Inferior parietal cortex (tissue), 1 donor: Measurements from ENCODE around the gene XRN1.
A peak's percentile ranks its signal among the peaks of the same experiment; 100 is the strongest.
"Not testable (repeated sequence)": the region's sequence is repeated elsewhere in the genome, so short reads cannot be mapped to it uniquely, and the experiment has no call there.

Source experiments
- DNase-seq: peaks from one replicate; pipeline ENCODE4 v3.0.0-alpha.2; 2016; ENCODE audit errors: extremely low spot score

The XRN1 gene

DNA sequence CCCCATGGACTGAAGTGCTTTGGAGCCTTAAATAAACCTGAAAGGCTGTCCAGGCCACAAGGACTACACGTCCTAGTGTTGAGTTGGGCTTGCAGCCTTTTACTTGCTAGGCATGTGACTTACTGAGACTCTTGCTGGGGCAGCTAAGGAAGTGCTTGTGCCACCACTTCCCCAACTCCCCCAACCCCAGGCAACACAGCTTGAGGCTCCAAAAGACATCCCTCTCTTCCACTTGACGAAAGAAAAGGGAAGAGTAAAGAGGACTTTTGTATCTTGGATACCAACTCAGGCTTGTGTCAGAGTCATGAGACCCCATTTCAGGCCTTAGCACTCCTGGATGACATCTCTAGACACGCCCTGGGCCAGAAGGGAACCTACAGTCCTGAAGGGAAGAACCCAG, 109.8 kb downstream of the XRN1 start:
- DNase-seq: no peak

DNA sequence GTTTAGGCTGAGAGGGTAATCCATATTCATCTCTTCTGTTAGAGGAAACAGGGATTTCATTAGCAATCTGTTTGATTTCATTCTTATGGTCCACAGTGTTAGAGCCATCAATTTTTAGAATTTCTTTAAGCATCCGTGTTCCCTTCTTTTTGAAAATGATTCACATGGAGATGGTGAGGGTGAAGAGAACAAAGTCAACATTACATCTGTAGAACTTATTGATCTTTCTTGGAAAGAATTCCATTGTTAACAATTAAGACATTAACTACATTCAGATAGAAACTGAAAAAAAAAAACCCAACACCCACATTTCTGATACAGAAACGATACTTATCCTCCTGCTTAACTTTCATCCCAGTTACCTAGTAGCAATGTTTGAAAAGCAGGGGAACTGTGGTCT, 115.4 kb downstream of the XRN1 start:
- DNase-seq: no peak

DNA sequence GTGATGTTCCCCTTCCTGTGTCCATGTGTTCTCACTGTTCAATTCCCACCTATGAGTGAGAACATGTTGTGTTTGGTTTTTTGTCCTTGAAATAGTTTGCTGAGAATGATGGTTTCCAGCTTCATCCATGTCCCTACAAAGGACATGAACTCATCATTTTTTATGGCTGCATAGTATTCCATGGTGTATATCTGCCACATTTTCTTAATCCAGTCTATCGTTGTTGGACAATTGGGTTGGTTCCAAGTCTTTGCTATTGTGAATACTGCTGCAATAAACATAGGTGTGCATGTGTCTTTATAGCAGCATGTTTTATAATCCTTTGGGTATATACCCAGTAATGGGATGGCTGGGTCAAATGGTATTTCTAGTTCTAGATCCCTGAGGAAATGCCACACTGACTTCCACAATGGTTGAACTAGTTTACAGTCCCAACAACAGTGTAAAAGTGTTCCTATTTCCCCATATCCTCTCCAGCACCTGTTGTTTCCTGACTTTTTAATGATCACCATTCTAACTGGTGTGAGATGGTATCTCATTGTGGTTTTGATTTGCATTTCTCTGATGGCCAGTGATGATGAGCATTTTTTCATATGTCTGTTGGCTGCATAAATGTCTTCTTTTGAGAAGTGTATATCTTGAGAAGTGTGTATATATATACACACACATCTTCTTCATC, 123.4 kb downstream of the XRN1 start:
- not testable (repeated sequence) for DNase-seq

DNA sequence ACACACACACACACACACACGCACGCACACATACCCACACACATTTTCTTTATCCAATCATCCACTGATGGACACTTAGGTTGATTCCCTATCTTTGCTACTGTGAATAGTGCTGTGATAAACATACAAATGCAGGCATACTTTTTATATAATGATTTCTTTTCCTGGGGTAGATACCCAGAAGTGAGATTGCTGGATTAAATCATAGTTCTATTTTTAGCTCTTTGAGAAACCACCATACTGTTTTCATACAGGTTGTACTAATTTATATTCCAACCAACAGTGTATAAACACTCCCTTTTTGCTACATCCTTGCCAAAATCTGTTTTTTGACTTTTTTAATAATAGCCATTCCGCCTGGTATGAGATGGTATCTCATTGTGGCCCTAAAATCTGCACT, 127.9 kb downstream of the XRN1 start:
- no peak for DNase-seq

DNA sequence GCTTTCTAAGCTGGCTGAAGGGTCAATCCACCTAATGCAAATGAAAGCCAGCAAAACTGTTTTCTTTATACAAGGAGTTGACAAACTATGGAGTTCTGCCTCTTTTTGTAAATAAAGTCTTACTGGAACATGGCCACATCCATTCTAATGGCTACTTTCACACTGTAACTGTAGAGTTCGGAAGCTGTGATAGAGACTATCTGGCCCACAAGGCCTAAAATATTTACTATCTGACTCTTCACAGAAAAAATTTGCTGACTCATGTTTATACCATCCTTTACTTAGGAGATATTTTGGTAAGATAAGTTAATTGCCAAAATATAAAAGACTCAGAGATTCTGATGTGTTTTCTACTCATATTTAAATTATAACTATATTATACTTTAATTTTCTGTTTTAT, 128.7 kb downstream of the XRN1 start:
- no peak for DNase-seq

DNA sequence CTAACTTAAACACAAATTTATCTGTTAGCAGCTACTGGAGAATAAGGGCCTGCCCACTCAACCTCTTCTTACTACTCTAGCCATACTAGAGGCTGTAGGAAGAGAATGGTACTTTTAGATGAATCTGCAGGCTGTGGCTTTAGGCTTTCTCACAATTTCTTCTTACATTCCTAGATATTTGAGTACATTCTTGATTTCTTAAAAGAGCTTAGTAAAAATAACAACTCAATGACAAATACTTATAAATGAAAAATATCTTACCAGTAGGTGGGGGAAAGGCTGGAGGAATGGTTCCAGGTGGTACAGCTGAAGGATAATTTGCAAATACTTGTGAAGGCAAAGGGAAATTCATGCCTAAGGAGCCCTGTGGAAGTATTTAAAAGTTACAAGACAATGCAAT, 129.5 kb downstream of the XRN1 start:
- DNase-seq: no peak

DNA sequence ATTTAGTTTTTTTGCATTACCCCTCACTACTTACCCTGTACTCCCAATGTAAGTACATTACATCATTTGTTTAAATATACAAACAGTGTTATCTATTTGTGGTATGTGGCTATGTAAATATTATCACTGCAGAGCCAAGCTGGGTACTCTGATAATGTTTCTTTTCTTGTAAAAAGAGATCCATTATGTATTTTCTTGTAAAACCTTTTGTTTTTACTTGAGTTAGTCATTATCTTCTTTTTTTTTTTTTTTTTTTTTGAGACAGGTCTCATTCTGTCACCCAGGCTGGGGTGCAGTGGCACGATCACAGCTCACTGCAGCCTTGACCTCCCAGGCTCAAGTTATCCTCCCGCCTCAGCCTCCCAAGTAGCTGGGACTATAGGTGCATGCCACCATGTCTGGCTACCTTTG, 131.9 kb downstream of the XRN1 start:
- not testable (repeated sequence) for DNase-seq

DNA sequence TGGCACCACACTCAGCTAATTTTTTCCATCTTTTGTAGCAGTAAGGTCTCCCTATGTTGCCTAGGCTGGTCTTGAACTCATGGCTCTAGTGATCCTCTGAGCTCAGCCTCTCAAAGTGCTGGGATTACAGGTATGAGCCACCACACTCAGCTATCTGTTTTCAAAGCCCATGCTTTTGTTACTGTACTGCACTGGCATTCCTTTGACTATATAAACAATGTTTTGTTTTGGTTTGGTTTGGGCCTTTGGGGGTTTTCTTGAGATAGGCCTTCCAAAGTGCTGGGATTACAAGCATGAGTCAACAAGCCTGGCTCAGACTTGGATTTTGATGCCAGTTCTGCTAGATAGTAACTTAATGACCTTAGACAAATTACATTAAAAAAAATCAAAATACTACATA, 132.8 kb downstream of the XRN1 start:
- no peak for DNase-seq

DNA sequence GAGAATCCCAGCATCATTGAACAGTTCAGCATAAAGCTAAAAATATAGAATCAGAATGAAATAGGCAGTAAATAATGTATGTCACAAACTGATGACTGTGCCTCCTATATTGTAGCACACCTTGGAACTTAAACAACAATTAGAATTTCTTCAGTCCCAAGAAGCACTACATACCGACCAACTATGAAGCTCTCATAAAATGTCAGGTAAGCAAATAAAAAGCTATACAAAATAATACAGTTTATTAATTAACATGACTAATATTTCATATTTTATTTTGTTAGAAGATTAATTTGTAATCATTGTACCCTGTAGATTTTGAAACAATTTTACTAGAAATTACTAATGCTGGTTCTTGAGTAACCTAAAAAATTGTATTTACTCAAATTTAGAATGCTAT, 137.4 kb downstream of the XRN1 start:
- DNase-seq: no peak

DNA sequence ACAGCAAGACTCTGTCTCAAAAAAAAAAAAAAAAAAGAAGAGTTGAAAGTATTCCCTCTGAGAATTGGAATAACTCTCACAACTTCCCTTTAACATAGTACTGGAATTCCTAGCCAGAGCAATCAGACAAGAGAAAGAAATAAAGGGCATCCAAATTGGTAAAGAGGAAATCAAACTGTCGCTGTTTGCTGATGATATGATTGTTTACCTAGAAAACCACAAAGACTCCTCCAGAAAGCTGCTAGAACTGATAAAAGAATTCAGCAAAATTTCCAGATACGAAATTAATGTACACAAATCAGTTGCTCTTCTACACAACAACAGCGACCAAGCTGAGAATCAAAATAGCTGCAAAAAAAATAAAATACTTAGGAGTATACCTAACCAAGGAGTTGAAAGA, 145.0 kb downstream of the XRN1 start:
- not testable (repeated sequence) for DNase-seq

DNA sequence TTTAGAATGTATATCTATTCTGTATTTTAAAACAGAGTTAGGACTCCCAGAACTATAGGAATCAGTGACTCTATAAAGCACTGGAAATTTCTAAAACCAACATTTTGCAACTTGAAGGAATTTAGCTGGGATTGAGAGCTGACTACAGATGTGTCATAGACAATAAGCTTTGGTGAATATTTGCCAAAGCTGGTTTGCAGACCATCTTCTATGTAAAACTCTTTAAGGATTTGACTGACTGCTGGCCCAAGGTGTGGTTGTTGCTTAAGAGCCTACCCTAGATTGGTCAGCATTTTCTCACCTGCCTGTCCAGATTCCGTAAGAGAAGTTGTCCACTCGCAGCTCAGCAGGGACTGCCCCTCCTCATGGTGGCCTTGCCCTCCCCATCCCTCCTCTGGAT, 149.2 kb downstream of the XRN1 start:
- no peak for DNase-seq

DNA sequence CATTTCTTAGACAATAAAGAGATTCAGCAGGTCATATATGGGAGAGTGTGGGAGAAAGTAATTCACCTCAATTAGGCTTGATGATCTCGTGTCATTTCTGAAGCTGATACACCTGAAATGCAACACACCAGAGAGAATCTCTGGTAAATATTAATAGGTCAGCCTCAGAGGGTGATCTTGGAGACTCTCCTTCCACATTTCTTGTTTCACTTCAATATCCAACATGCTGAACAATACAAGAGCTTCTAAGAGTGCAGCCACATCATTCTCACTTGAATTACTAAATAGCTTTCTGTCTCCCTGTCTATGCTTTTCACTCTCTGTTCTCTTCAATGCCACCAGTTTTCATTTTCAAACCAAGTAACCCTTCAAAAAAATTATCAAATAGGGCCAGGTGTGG, 151.3 kb downstream of the XRN1 start:
- no peak for DNase-seq

DNA sequence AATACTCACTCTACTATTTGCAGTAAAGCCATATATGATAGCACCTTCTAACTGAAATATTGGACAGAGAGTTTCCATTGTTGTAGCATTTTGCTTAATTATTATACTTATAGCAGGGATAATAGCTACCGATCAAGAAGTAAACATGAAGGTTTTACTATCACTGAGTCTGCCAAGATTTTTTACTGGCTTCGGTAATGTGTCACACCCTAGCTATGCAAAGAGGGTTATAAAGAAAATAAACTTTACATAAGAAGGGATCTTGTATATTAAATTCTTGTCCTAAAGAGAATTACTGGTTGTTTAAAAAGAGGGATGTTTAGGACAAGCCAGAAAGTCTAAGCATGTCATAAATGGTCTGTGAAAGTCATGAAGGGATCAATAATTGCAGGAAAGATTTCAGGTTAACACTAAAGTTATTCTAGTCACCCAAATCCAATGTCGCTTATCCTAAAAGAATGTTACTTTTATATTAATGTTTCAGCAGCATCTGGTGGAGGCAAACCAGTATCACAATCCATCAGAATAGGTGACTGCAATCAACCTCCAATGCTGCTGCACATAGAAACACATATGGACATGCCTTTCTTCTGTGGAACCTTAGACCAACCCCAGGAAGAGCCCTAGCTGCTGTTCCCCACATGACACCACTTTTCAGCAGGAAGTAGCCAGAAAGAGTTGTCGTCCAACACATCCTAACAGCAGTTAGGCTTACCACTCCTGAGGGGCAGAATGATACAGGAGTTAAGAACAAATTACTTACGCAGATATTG, 159.8 kb downstream of the XRN1 start:
- DNase-seq: no peak

DNA sequence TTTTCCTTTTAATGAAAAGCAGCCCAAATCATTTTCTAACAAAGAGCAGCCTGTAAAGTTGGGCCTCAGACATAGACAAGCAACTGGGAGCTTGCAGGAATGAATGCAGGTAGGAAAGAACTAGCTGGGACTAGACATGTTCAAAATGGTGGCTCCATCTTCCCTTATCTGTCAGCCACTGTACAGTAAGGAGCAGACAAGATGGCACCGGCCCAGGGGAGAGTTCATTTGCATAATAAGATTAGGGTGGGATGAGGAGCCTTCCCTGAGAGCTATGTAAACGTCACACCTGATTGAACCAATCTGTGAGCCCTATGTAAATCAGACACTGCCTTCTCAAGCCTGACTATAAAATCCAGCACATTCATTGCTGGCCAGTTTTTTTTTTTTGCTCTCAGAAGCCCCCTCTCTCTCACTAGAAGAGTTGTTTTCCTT, 162.7 kb downstream of the XRN1 start:
- no peak for DNase-seq

DNA sequence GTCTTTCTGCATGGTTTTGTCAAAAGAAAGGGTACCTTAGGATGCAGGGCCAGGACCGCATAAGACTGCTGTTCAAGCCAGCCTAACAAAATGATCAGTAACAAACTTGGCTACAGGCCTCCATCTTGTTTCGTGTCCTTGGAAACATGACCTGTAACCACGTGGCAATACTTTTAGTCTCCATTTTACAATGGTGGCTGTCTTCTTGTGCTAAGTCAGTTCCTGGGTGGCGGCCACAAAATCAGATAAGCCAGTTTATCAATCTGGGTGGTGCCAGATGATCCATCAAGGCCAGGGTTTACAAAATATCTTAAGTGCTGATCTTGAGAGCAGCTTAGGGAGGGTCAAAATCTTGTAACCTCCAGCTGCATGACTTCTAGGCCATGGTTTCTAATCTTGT, 165.3 kb downstream of the XRN1 start:
- no peak for DNase-seq

DNA sequence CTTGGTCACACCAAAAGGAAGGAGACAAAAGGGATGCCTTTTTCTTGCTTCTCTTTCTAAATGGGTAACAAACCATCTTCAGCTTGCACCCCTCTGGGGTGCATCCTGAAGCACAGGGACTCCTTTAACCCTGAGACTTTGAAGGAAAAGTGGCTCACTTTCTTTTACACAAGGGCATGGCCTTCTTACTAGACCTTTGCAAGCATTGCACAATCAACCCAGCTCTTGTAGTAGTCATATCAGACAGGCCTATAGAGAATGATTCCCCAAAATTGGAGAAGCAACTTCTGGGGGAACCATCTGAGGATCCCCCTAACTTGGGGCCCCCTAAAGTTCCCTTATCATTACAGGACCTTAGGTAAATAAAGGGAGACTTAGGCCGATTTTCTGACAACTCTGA, 166.4 kb downstream of the XRN1 start:
- DNase-seq: no peak

DNA sequence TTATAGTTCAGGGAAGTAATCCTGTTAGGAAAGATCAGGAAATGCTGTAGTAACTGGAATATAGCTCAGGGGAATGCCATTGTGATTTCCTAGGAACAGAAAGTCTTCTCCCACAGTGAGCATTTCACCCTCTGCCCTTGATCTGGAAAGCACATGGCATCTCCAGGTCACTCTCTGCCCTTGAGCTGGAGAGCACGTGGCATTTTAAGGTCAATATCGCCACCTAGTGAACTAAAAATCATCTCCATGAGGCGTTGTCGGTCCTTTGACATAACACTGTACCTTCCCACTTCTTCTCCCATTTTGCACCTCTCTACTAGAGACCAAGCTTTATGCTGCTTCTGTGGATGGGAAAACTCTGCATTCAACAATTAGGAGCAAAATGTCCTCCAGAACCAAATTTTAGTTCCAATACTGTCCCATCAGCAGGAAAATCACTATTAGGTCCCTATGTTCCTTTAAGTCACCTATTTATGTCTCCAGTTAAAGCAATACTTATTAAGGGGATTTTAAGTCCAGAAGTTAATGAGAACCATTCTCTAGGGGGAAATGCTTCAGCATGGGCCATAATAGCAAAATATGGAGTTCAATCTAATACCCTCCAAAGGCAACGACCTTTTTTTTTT, 167.8 kb downstream of the XRN1 start:
- DNase-seq: peak; percentile 80

DNA sequence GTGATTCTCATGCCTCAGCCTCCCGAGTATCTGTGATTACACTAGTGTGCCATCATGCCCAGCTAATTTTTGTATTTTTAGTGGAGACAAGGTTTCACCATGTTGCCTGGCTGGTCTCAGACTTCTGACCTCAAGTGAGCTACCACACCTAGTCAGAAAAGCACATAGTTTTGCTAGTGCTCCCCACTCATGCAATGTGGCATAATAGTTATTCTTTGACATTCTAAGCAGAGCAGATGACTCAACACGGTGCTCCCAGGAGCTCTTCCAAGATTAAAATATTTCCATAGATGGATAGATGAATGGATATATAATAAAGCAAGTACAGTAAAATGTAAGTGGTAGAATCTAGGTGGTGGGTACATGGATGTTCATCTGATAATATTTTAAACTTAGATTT, 169.4 kb downstream of the XRN1 start:
- no peak for DNase-seq

DNA sequence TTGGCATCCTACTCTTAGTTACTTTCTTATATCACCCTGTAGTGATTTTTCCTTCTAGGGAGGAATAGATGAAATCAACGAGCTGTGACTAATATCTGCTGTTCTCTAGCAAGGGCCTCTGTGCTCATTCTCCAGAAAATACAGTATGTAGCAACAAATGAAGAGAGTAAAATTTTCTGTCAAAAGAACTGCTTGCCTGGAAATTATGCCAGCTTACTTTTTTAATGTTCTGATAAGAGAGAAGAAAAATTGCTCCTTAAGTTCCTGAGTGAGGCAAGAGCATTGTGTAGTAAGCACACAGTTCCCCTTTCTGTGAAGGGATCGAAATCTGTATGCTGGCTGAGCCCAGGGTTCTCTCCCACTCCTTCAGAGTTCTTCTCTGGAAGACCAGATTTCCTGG, 171.1 kb downstream of the XRN1 start:
- no peak for DNase-seq

DNA sequence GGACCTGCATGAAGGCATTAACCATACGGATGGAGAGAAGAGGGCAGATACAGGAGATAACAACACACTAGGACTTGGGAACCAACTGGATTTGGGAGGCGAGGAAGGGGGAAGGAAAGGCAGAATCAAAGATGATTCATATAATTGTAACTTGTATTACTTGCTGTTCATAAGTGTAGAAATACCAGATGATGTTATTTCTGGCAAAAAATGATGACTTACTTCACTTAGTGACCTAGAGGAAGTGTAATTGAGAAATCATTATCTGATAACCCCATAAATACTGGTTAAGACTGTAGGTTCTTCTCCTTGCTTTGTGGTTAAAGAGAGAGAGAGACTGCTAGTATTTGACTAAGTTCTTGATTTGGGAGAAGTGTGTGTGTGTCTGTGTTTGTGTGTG, 172.0 kb downstream of the XRN1 start:
- no peak for DNase-seq

DNA sequence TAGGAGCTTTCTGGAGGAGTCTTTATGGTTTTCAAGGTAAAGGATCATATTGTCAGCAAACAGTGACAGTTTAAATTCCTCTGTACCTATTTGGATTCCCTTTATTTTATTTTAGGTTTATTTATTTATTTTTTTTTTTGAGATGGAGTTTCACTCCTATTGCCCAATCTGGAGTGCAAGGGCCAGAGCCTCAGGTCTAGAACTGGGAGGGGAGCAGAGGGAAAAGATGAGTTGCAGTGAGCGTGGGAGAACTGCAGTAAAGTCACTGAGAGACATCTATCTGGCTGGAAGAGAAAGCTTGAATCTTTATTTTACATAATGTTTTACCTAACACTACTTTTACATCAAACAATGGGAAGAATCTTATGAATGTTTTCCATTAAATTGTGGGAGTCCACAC, 172.9 kb downstream of the XRN1 start:
- no peak for DNase-seq

DNA sequence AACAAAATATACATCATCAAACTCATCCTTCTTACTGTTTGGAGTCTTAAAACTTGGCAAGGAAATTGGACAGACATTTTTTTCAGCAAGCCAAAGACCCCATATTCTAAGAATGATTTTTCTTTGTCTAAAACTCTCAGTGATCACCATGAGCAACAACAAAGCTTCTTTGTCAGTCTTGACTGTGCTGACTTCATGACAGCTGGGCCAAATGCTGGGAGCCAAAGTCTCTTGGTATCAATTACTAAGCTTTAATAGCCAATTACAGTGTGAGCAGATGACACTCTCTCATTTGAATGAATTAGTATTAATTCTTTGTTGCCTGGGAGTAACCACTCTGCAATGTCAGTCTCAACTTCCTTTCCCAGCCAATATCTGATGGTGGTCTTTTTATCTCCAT, 174.3 kb downstream of the XRN1 start:
- peak; percentile 60 for DNase-seq
